ENCODE data around the gene HOXC10.

DNA sequence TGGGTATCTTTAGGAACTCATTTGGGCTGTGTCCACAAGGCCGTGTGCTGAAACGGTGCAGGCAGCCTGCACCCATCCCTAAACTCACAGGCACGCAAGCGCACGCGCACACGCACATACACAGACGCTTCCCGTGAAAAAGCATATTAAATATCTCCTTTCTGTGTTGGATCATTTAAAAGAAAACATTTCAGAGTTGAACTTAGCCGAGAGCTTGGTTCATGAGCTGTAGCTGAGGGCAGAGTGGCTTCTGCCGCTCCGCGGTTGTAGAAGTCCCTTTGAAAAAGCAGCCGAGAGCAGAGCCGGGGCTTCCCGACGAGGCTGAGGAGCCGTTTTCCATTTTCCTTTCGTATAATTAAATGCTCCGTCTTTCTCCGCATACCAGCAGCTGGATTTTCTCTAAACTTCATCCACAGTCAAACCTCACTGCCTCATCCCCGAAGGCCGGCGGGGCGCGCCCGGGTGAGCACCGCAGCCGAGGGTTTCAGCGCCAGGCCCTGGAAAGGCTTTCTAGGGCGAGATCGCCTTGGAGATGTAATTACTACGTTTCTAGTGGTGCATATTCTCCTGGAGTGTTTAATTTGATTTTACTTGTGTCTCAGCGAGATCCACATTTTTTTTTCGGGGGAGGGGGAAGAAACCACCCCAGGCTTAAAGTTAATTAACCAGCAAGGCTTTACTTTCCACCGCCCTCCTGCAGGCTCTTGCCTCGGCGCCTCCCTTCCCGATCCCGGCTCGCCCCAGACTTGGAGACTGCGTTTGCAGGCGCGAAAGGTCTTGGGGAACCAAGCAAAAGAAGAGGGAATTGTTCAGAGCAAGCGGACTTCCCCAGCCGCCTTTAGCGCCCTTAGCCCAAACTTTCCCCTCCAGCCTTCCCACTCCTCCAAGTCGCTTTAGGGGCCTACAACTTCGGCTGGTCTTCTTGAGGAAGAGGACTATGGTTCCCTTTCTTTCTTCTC lies 49.3 kb upstream of the HOXC10 start:
- TF ChIP-seq, protein P1, sequence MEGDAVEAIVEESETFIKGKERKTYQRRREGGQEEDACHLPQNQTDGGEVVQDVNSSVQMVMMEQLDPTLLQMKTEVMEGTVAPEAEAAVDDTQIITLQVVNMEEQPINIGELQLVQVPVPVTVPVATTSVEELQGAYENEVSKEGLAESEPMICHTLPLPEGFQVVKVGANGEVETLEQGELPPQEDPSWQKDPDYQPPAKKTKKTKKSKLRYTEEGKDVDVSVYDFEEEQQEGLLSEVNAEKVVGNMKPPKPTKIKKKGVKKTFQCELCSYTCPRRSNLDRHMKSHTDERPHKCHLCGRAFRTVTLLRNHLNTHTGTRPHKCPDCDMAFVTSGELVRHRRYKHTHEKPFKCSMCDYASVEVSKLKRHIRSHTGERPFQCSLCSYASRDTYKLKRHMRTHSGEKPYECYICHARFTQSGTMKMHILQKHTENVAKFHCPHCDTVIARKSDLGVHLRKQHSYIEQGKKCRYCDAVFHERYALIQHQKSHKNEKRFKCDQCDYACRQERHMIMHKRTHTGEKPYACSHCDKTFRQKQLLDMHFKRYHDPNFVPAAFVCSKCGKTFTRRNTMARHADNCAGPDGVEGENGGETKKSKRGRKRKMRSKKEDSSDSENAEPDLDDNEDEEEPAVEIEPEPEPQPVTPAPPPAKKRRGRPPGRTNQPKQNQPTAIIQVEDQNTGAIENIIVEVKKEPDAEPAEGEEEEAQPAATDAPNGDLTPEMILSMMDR (IDR thresholded peaks at IDR 0.05 in 4 of 5, conservative IDR thresholded peaks at IDR 0.05 in 1 of 5): no peak
- TF ChIP-seq POLR2A (IDR thresholded peaks at IDR 0.05): no peak

All from gastrocnemius medialis (tissue), 4 donors.